ENCODE data around the gene BAD. TPM values are rescaled to one million over a fixed set of nuclear protein-coding genes. Genes with fewer than 3 reads are reported as not detected.

BAD gene
- total and polyA plus RNA-seq, 2 donors (not counting 1 experiment from before 2014, with no cell fraction given), result 24.0 to 39.1 TPM

DNA sequence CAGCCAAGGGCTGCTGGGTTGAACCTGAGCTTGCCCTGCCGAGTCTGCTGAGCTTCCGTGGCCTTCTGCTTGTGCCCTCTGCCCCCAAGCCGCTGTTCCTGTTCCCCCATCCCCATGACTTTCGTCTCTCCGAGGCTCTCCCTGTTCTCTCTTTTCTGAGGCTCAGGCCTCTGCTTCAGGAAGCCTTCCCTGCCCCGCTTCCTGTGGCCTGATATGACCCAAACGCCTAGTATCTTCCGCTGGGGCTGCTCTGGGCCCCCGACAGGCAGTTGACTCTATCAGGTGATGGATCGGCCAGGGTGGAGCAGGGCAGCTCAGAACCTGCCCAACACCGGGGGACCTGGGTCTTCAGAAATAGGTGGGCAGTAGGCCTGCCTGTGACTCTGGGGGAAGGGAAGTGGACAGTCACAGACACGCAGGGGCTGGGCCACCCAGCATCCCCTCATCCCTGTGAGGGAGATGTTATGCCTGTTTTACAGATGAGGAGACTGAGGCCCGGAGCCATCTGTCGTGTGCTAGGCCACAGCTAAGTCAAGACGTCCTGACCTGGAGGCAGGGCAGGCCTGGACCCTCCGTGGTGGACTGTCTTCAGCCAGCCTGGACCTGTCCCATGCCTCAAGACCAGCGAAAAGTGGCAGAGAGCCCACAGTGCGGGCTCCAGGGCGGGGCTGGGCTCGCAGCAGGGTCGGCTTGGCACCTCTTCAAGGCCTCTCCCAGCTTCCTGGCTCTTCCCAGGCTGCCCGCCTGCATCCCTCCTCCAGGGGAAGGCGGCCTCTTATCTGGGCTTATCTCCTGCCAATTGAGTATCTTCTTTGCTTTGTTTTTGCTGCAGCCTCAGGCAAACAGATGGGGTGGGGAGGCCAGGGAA, 16.2 kb downstream of the BAD start:
- no peaks in the 10 kb centered on the region for H3K79me2 ChIP-seq (ENCODE audit: control insufficient read depth, insufficient read depth, low read length)
- peak overlapping the region in 4 of 5 experiments; percentile 79 to 96 (median 85) for H3K4me3 ChIP-seq (ENCODE audit: control extremely low read depth in 1 of 5, extremely low read depth in 1 of 5, insufficient read depth in 1 of 5, low read depth in 2 of 5, low read length in 4 of 5)
- intact Hi-C loops (cut with micrococcal nuclease), result no loop called here
- H3K4me1 ChIP-seq (ENCODE audit: control insufficient read depth in 2 of 2, insufficient read depth in 2 of 2, low read length in 2 of 2), result peaks cover 14 to 29% of the 10 kb centered on the region in 2 donors
- Mint-ChIP-seq H3K27ac (peak overlapping the region; percentile 99), H3K4me1 (peaks cover 19% of the 10 kb centered on the region), H3K27me3 (no peaks in the 10 kb centered on the region), H3K9me3 (ENCODE audit: insufficient read depth) (no peaks in the 10 kb centered on the region), H3K4me3 (peak overlapping the region; percentile 100)
- no peaks in the 10 kb centered on the region for H4K20me1 ChIP-seq (ENCODE audit: control insufficient read depth, insufficient read depth, low read length, poor library complexity, severe bottlenecking)
- H3K27ac ChIP-seq (ENCODE audit: low read length in 2 of 2), result peak overlapping the region; percentile 89 to 91
- no peak for ATAC-seq (ENCODE audit: low read depth)
- H3K9me3 ChIP-seq (ENCODE audit: control extremely low read depth in 1 of 3, control insufficient read depth in 2 of 3, insufficient read depth in 1 of 3, low read length in 2 of 3), result peaks cover 0 to 3% (median 0%) of the 10 kb centered on the region in 3 donors
- CTCF ChIA-PET, result interaction anchor here (0.8 to 5.7 kb wide), 8 partner anchors 12 to 63 kb away, joined by 3 to 73 read pairs (median 7); partner anchors contain the start of genes CATSPERZ, ESRRA, FERMT3 and PLCB3
- H3K27me3 ChIP-seq (replicated peaks in 1 of 4; ENCODE audit: control extremely low read depth in 1 of 4, control insufficient read depth in 3 of 4, insufficient read depth in 4 of 4, low read length in 3 of 4), result no peaks in the 10 kb centered on the region
- peak overlapping the region; percentile 92 for H3K4me2 ChIP-seq (replicated peaks; ENCODE audit: low read depth, low read length, poor library complexity, severe bottlenecking)
- no peak for DNase-seq
- TF ChIP-seq EZH2 (IDR thresholded peaks at IDR 0.05; ENCODE audit: borderline replicate concordance, insufficient read depth, low read depth, low read length, poor library complexity, severe bottlenecking), result no peak
- TF ChIP-seq, protein P1, sequence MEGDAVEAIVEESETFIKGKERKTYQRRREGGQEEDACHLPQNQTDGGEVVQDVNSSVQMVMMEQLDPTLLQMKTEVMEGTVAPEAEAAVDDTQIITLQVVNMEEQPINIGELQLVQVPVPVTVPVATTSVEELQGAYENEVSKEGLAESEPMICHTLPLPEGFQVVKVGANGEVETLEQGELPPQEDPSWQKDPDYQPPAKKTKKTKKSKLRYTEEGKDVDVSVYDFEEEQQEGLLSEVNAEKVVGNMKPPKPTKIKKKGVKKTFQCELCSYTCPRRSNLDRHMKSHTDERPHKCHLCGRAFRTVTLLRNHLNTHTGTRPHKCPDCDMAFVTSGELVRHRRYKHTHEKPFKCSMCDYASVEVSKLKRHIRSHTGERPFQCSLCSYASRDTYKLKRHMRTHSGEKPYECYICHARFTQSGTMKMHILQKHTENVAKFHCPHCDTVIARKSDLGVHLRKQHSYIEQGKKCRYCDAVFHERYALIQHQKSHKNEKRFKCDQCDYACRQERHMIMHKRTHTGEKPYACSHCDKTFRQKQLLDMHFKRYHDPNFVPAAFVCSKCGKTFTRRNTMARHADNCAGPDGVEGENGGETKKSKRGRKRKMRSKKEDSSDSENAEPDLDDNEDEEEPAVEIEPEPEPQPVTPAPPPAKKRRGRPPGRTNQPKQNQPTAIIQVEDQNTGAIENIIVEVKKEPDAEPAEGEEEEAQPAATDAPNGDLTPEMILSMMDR (IDR thresholded peaks at IDR 0.05), result no peak
- WGBS (ENCODE audit: insufficient coverage), result 58% methylated on average over 20 of the region's 23 CpGs
- H3K36me3 ChIP-seq (replicated peaks in 1 of 2; ENCODE audit: control extremely low read depth in 1 of 2, control insufficient read depth in 1 of 2, extremely low read depth in 1 of 2, insufficient read depth in 2 of 2, low read length in 1 of 2), result no peaks in the 10 kb centered on the region
- peak overlapping the region; percentile 75 for H2AFZ ChIP-seq (ENCODE audit: insufficient read depth, low read depth, low read length, poor library complexity, severe bottlenecking)
- POLR2A ChIA-PET, result interaction anchor here (1.0 to 4.6 kb wide), 9 partner anchors 16 to 80 kb away, joined by 3 to 67 read pairs (median 10); partner anchors contain the start of genes BAD, FERMT3, GPR137 and NUDT22
- H3K9ac ChIP-seq (ENCODE audit: low read length), result peak overlapping the region; percentile 76

All from B cell (primary cell).